PC-9 (cell line): Measurements from ENCODE around the gene CNN3. TPM values are rescaled to one million over a fixed set of nuclear protein-coding genes. Genes with fewer than 3 reads are reported as not detected.
A peak's percentile ranks its signal among the peaks of the same experiment; 100 is the strongest.

ENCODE experiments used
- BruUV-seq: library from RNA; stranded (reverse); fragments of 400-500 nt; replicated peaks from 2 replicates; lab custom pipeline; 2021; lab: Mats Ljungman, UMichigan
- CTCF ChIA-PET: fragments of 300-600 bp; sonication (Branson Sonifier 250); formaldehyde crosslinking; loops from one replicate; lab custom pipeline; 2022; ENCODE audit warnings: antibody characterized with exemption; lab: Charles Lee
- POLR2A ChIA-PET: fragments of 300-600 bp; sonication (Branson Sonifier 250); formaldehyde crosslinking; loops from one replicate; lab custom pipeline; 2022; ENCODE audit warnings: antibody characterized with exemption; ENCODE audit not compliant: unreplicated experiment; lab: Charles Lee
- DNase-seq, 2 experiments: peaks; one replicate each; pipeline versions ENCODE4 v3.0.0 to v3.0.0-alpha.2; 2015 to 2022; ENCODE audit warnings: mixed read lengths in 1 of 2
- H2AFZ ChIP-seq: fragments of 200-600 bp; sonication (generic); 2 replicates; pipeline ENCODE4 v1.8.1; 2017; ENCODE audit warnings: antibody characterized with exemption
- H3F3A ChIP-seq: fragments of 200-600 bp; sonication (generic); 2 replicates; pipeline ENCODE4 v1.8.1; 2017; ENCODE audit warnings: antibody characterized with exemption, mild to moderate bottlenecking, low read depth; ENCODE audit not compliant: insufficient read depth
- H3K27ac ChIP-seq: fragments of 200-600 bp; sonication (generic); 2 replicates; pipeline ENCODE4 v1.6.1; 2016; ENCODE audit warnings: mixed run types
- H3K27me3 ChIP-seq: fragments of 200-600 bp; sonication (generic); 2 replicates; pipeline ENCODE4 v1.6.1; 2016; ENCODE audit warnings: low read depth, mixed run types; ENCODE audit not compliant: insufficient read depth
- H3K36me3 ChIP-seq: fragments of 200-600 bp; sonication (generic); 2 replicates; pipeline ENCODE4 v1.6.1; 2016; ENCODE audit warnings: low read depth, mixed run types
- H3K4me1 ChIP-seq: fragments of 200-600 bp; sonication (generic); replicated peaks from 2 replicates; pipeline ENCODE4 v1.6.1; 2016; ENCODE audit warnings: mixed run types; ENCODE audit not compliant: insufficient read depth
- H3K4me2 ChIP-seq: fragments of 200-600 bp; sonication (generic); 2 replicates; pipeline ENCODE4 v1.6.1; 2017; ENCODE audit warnings: mixed run types
- H3K4me3 ChIP-seq: fragments of 200-600 bp; sonication (generic); 2 replicates; pipeline ENCODE4 v1.6.1; 2016; ENCODE audit warnings: mixed run types
- H3K79me2 ChIP-seq: fragments of 200-600 bp; sonication (generic); 2 replicates; pipeline ENCODE4 v1.6.1; 2017; ENCODE audit warnings: low read depth, mixed run types
- H3K9me2 ChIP-seq: fragments of 200-600 bp; sonication (generic); 2 replicates; pipeline ENCODE4 v1.8.1; 2017; ENCODE audit warnings: mild to moderate bottlenecking; ENCODE audit not compliant: insufficient read depth
- H3K9me3 ChIP-seq: fragments of 200-600 bp; sonication (generic); 2 replicates; pipeline ENCODE4 v1.8.1; 2016; ENCODE audit warnings: low read depth; ENCODE audit not compliant: insufficient read depth
- H4K20me1 ChIP-seq: fragments of 200-600 bp; sonication (generic); 2 replicates; pipeline ENCODE4 v1.8.1; 2017; ENCODE audit not compliant: insufficient read depth
- EZH2 ChIP-seq: fragments of 200-600 bp; sonication (generic); IDR thresholded peaks from 2 replicates; pipeline ENCODE4 v1.8.0; 2017; ENCODE audit warnings: antibody characterized with exemption, low read depth
- intact Hi-C: fragments of 100-400 bp; cut with micrococcal nuclease; formaldehyde crosslinking; loops from one replicate; pipeline ENCODE4 v1.10.0; 2022; ENCODE audit not compliant: unreplicated experiment
- total RNA-seq: library from RNA; stranded (reverse); gene quantifications from 2 replicates; pipeline ENCODE4 v1.2.3, GENCODE V29; 2021
- TF ChIP-seq, protein P1 (sequence below): fragments of 200-600 bp; sonication (generic); conservative IDR thresholded peaks from 2 replicates; pipeline ENCODE4 v1.6.1; 2017; ENCODE audit warnings: mixed run types, antibody characterized with exemption, mild to moderate bottlenecking, moderate library complexity

Gene CNN3
- total RNA-seq, 1 experiment from 2014 or later = 135 TPM

- TF ChIP-seq, protein P1, sequence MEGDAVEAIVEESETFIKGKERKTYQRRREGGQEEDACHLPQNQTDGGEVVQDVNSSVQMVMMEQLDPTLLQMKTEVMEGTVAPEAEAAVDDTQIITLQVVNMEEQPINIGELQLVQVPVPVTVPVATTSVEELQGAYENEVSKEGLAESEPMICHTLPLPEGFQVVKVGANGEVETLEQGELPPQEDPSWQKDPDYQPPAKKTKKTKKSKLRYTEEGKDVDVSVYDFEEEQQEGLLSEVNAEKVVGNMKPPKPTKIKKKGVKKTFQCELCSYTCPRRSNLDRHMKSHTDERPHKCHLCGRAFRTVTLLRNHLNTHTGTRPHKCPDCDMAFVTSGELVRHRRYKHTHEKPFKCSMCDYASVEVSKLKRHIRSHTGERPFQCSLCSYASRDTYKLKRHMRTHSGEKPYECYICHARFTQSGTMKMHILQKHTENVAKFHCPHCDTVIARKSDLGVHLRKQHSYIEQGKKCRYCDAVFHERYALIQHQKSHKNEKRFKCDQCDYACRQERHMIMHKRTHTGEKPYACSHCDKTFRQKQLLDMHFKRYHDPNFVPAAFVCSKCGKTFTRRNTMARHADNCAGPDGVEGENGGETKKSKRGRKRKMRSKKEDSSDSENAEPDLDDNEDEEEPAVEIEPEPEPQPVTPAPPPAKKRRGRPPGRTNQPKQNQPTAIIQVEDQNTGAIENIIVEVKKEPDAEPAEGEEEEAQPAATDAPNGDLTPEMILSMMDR = no peak
- no peak for TF ChIP-seq EZH2
- Histone ChIP-seq H3K9me3 (no peaks in the 10 kb centered on the region), H3K9me2 (no peaks in the 10 kb centered on the region), H3K4me3 (peak overlapping the region; percentile 67), H3K79me2 (peaks cover 78% of the 10 kb centered on the region), H3F3A (peaks cover 24% of the 10 kb centered on the region), H3K27ac (peak overlapping the region; percentile 64), H2AFZ (peak overlapping the region; percentile 83), H3K27me3 (no peaks in the 10 kb centered on the region), H4K20me1 (peaks cover 21% of the 10 kb centered on the region), H3K4me2 (peak overlapping the region; percentile 81), H3K36me3 (peaks cover 28% of the 10 kb centered on the region), H3K4me1 (peaks cover 75% of the 10 kb centered on the region)
- CTCF ChIA-PET = no interaction called here
- intact Hi-C loops = loop anchor here (2.0 to 5.0 kb wide), 6 partner anchors 47 to 398 kb away; partner anchors contain the start of gene RWDD3
- POLR2A ChIA-PET = interaction anchor here (0.6 kb wide), 2 partner anchors 71 to 96 kb away, joined by 4 to 6 read pairs; no protein-coding TSS in a partner anchor
- peak; percentile 63 to 82 for DNase-seq
- TSS peak; percentile 37 for BruUV-seq
Observed at GRCh38 chr1:94925561-94926125, 1.3 kb downstream of the CNN3 start.

DNA sequence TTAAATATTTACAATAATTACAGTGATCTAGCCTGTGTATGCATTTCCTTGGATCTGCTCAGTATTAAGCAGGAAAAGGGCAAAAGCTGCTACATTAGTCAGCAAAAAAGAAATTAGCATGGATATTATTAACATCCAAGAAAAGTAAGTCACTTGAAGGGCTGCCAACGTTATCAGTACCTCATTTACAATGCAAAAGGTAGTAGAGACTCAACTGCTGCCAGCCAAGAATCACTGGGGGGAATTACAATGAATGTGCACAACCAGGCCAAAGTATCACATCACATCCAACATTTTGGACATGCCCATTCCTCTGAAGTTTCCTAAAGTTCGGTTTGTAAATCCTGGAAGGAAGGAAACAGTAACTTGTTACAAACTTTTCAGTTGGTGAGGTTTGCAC lies 1.9 kb downstream of the CNN3 start:
- DNase-seq = no peak
- H3K9me2 ChIP-seq = no peaks in the 10 kb centered on the region
- H2AFZ ChIP-seq = peak overlapping the region; percentile 83; the same call in 1 of the 2 replicates
- H4K20me1 ChIP-seq = peaks cover 27% of the 10 kb centered on the region
- peaks cover 84% of the 10 kb centered on the region for H3K79me2 ChIP-seq
- no peaks in the 10 kb centered on the region for H3K9me3 ChIP-seq
- peak overlapping the region; percentile 81 for H3K4me2 ChIP-seq
- ChIA-PET POLR2A (no interaction called here), CTCF (no interaction called here)
- H3K27me3 ChIP-seq = no peaks in the 10 kb centered on the region
- peaks cover 76% of the 10 kb centered on the region for H3K4me1 ChIP-seq
- TF ChIP-seq EZH2 = no peak
- TF ChIP-seq, protein P1 = no peak
- H3K36me3 ChIP-seq = peaks cover 31% of the 10 kb centered on the region
- intact Hi-C loops = loop anchor here (5.0 kb wide), 5 partner anchors 47 to 398 kb away; partner anchors contain the start of gene RWDD3
- peak overlapping the region; percentile 67 for H3K4me3 ChIP-seq
- H3F3A ChIP-seq = peaks cover 24% of the 10 kb centered on the region
- BruUV-seq = no TSS peak
- peak overlapping the region; percentile 64 for H3K27ac ChIP-seq

DNA sequence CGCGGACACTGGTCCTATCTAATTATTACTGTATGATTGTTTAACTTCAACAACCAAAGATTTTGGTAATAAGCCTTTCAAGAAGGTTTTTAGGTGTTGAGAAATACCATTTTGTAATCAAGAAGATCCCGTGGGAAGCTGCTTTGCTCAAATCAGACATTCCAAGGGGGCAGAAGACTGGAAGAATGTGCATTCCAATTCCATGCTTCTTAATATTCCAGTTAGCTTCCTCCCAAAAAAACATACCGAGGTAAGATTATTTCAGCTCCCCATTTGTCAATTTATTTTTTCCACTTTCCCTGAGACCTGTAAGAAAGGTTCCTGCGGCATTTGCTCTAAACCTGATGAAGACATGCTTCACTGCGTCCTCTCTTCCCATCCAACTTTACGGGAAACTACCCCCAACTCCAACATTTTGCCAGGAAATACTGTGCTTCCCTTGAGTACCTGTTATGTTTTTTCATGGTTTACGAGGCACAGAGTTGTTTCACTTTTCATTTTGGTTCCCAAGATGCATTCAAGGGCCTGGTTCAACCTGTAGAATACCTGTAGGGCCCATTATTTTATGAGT lies 4.1 kb downstream of the CNN3 start:
- peaks cover 62% of the 10 kb centered on the region for H3K4me1 ChIP-seq
- TF ChIP-seq, protein P1 = no peak
- TF ChIP-seq EZH2 = no peak
- POLR2A ChIA-PET = interaction anchor here (0.7 kb wide), 2 partner anchors 68 to 212 kb away, joined by 3 to 5 read pairs; no protein-coding TSS in a partner anchor
- DNase-seq = peak in 1 of 2 experiments; percentile 66
- CTCF ChIA-PET = interaction anchor here (0.6 kb wide), 1 partner anchor 117 kb away, joined by 3 read pairs; no protein-coding TSS in a partner anchor
- intact Hi-C loops = no loop called here
- peaks cover 31% of the 10 kb centered on the region for H3K36me3 ChIP-seq
- H3K4me3 ChIP-seq = peak overlapping the region; percentile 67; the same call in 1 of the 2 replicates
- H3K27me3 ChIP-seq = no peaks in the 10 kb centered on the region
- no peaks in the 10 kb centered on the region for H3K9me3 ChIP-seq
- H3K4me2 ChIP-seq = peak overlapping the region; percentile 81
- H3F3A ChIP-seq = peaks cover 16% of the 10 kb centered on the region
- peak overlapping the region; percentile 14 for H3K27ac ChIP-seq
- no TSS peak for BruUV-seq
- peaks cover 89% of the 10 kb centered on the region for H3K79me2 ChIP-seq
- peaks cover 29% of the 10 kb centered on the region for H4K20me1 ChIP-seq
- no peaks in the 10 kb centered on the region for H3K9me2 ChIP-seq
- no peak overlapping the region for H2AFZ ChIP-seq
